PC-9 (cell line): ENCODE results near the gene HSPBAP1.

Experiments used
- EZH2 ChIP-seq: fragments of 200-600 bp; sonication (generic); IDR thresholded peaks from 2 replicates; pipeline ENCODE4 v1.8.0; 2017; ENCODE audit warnings: antibody characterized with exemption, low read depth
- TF ChIP-seq, protein P1 (sequence below): fragments of 200-600 bp; sonication (generic); conservative IDR thresholded peaks from 2 replicates; pipeline ENCODE4 v1.6.1; 2017; ENCODE audit warnings: mixed run types, antibody characterized with exemption, mild to moderate bottlenecking, moderate library complexity

DNA sequence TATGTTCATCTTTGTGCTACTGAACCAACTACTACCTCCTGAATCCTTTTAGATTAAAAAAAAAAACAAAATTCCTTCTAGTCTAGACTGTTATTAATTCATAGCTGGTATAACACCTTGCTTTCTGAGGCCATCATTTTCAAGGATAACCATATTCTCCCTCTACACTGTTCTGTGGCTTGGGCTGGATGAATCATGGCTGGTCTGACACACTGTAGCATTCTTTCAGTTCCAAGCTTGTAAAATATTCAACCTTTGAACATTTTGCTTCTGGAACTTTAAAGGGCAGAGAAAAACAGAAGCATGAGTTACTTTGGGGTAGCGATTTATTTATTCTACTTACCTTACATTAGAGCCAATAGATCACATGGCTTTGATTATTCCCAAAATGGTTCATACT, 7.6 kb downstream of the HSPBAP1 start:
- TF ChIP-seq, protein P1, sequence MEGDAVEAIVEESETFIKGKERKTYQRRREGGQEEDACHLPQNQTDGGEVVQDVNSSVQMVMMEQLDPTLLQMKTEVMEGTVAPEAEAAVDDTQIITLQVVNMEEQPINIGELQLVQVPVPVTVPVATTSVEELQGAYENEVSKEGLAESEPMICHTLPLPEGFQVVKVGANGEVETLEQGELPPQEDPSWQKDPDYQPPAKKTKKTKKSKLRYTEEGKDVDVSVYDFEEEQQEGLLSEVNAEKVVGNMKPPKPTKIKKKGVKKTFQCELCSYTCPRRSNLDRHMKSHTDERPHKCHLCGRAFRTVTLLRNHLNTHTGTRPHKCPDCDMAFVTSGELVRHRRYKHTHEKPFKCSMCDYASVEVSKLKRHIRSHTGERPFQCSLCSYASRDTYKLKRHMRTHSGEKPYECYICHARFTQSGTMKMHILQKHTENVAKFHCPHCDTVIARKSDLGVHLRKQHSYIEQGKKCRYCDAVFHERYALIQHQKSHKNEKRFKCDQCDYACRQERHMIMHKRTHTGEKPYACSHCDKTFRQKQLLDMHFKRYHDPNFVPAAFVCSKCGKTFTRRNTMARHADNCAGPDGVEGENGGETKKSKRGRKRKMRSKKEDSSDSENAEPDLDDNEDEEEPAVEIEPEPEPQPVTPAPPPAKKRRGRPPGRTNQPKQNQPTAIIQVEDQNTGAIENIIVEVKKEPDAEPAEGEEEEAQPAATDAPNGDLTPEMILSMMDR = no peak
- no peak for TF ChIP-seq EZH2
